ENCODE results near the gene NTSR1. TPM values are rescaled to one million over a fixed set of nuclear protein-coding genes. Genes with fewer than 3 reads are reported as not detected.

The NTSR1 gene
- total RNA-seq, 1 experiment from 2014 or later = 1.1 TPM

DNA sequence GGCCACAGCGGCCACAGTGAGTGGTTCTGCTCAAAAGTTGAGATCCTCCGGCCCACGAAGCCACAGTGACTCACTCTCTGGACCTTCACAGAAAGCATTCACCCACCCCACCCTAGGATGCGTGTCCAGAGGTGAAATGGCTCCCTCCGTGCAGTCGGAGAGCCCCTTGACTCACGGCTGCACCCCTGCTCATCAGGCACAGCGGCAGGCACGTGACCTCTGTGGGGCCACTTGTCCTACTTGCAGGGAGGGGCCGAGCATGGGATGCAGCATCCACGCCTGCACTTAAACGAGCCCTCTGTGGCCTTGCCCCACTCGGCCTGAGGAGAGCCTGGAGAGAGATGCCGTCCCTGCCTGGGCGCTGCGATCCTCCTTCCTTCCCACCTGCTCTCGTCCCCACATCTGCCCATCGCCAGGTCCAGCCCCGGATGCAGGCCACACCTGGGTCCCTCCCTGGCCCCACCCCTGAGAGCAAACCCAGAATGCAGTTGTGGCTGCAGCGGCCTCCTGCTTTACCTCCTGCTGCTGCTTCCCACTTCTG, 28.7 kb downstream of the NTSR1 start:
- Histone ChIP-seq H3K4me3 (ENCODE audit: insufficient read depth, low read depth, low read length) (no peak overlapping the region), H3K27me3 (ENCODE audit: control insufficient read depth, insufficient read depth, low read length) (no peaks in the 10 kb centered on the region), H3K36me3 (replicated peaks; ENCODE audit: control insufficient read depth, insufficient read depth, low read length) (no peaks in the 10 kb centered on the region)
- DNase-seq = no peak

DNA sequence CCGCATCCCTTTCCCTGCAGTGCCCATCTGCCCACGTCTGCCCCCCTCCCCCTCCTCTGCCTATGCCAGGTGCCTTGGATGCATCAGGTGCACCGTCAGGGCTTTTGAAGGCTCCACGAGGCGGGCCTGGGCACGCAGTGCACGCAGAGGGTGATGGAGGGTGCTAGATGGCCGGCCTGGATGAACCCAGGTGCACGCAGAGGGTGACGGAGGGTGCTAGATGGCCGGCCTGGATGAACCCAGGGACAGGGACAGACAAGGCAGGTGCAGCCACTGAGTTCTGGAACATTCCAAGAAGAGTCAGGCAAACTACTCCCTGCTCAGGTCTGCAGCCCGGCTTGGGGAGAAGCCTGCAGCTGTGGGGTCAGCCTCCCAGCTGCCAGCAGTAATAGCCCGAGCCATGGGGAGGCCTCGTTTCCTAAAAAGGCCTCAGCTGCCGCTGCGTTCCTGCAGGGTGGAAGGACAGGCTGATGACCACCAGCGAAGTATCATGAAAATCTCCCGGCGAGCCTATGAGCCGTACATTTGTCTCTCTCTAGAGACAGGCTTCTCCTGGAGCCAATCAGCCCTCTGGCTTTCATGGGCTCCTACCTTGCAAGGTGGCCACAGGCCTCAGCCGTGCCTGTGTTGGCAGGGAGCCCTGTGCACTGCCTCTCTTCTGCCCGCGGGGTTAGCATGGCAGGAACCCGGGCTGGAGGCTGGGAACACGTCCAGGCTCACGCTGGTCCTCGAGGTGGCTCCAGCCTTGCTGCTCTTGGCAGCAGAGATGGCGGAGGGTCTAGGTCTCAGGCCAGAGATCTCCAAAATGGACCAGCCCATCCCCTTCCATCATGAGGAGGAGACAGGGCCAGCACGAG, 29.6 kb downstream of the NTSR1 start:
- no peaks in the 10 kb centered on the region for H3K27me3 ChIP-seq (ENCODE audit: control insufficient read depth, insufficient read depth, low read length)
- no peak for DNase-seq
- H3K36me3 ChIP-seq (replicated peaks; ENCODE audit: control insufficient read depth, insufficient read depth, low read length) = no peaks in the 10 kb centered on the region
- no peak overlapping the region for H3K4me3 ChIP-seq (ENCODE audit: insufficient read depth, low read depth, low read length)

DNA sequence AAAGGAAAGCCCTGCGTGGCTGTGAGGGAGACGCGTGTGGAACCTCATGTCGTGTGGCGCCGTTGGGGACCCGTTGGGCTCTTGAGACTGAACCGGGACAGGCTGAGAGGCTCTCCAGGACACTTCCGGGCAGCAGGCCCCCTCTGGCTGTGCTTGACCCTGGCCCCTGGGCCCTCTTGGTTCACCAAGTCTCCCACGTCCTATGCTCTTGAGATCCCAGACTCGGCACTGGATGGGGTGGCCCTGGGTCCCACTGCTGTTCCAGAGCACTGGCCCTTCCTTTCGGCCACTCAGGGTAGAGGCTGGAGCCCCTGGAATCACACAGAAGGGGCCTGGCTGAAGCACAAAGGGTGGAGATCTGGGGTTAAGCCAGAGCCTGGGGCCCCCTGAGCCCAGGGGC, 30.4 kb downstream of the NTSR1 start:
- no peak for DNase-seq
- Histone ChIP-seq H3K4me3 (ENCODE audit: insufficient read depth, low read depth, low read length) (no peak overlapping the region), H3K27me3 (ENCODE audit: control insufficient read depth, insufficient read depth, low read length) (no peaks in the 10 kb centered on the region), H3K36me3 (replicated peaks; ENCODE audit: control insufficient read depth, insufficient read depth, low read length) (no peaks in the 10 kb centered on the region)

DNA sequence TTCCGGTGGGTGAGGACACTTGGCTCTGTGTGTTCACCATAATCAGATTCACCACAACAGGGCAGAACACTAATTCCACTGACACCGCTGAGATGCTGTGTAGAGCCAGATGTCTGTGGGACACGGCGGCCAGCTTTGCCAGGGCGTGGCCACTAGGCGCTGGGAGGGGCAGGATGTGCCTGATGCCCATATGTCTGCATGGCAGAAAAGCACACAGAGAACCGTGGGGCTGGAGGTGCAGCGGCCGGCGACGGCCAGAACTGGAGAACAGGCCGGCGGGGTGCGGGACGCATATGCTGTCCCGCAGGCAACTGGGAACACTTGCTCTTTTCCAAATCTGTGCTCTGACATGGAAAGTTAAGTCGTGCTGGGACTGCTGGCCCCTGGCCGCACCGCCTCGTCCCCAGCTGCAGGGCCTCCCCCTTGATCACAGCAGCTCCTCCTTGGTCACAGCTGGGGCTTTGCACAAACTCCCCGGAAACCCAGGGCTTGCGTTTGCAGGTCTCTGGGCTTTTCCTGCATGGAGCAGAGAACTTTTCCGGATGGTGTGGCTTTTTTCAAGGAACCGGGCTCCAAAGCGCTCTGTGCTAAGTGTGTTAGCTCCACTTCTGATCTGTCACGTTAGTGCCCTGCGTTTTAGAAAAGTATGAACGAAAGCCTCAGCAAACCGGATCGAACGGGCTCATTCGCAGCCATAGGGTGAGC, 31.1 kb downstream of the NTSR1 start:
- DNase-seq = no peak
- H3K4me3 ChIP-seq (ENCODE audit: insufficient read depth, low read depth, low read length) = no peak overlapping the region
- no peaks in the 10 kb centered on the region for H3K27me3 ChIP-seq (ENCODE audit: control insufficient read depth, insufficient read depth, low read length)
- no peaks in the 10 kb centered on the region for H3K36me3 ChIP-seq (replicated peaks; ENCODE audit: control insufficient read depth, insufficient read depth, low read length)

DNA sequence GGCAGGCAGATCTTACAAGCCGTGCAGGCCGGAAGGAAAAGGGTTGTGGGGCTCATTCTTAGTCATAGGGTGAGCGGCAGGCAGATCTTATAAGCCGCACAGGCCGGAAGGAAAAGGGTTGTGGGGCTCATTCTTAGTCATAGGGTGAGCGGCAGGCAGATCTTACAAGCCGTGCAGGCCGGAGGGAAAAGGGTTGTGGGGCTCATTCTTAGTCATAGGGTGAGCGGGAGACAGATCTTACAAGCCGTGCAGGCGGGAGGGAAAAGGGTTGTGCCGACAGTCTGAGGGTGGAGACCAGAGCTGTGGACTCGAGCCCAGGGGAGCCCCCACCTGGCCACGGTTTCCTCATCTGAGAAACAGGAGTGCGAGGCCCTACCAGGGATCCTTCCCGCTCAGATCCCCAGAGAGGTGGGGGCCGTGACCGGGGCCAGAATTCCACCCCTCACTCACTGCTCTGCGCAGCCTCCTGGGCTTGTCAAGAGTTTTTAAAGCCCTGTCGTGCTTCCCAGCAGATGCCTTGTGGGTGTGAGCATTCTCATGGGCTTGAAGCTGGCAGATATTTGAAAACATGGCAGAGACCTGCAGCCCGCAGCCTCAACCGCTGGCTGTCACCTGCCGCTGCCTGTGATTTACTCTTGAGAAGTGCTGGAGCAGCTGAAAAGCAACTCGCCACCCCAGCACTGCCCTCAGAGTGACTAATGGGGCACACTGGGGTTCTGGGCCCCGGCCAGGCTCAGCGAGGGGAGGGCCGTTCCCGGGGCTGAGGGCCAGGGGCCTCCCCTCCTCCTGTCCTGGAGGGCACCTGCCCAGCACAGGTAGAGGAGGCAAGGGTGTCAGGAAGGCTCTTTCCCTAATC, 31.9 kb downstream of the NTSR1 start:
- Histone ChIP-seq H3K27me3 (ENCODE audit: control insufficient read depth, insufficient read depth, low read length) (no peaks in the 10 kb centered on the region), H3K36me3 (replicated peaks; ENCODE audit: control insufficient read depth, insufficient read depth, low read length) (no peaks in the 10 kb centered on the region), H3K4me3 (ENCODE audit: insufficient read depth, low read depth, low read length) (no peak overlapping the region)
- no peak for DNase-seq

DNA sequence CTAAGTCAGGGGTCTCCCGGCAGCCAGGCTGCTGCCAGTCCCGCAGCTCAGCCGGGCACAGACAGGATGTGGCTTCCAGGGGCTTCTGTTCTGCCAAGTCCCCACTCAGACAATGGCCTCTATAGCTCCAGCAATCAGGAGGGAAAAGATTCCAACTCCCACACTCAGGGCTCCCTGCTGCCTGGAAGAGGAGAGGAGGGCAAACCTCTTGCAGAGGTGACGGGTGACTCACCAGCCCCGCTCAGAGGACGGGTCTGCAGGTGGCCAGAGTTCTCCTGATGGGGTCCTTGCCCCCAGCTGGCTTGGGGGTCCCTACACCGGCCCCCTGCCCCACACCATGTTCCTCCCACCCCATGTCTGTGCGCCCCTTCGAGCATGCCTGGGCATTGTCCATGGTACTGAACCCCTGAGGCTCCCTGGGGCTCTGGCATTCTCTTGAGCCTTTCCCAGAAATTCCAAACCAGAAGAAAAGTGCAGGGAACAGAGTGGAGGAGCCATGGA, 32.6 kb downstream of the NTSR1 start:
- no peak overlapping the region for H3K4me3 ChIP-seq (ENCODE audit: insufficient read depth, low read depth, low read length)
- peak; percentile 89 for DNase-seq
- H3K27me3 ChIP-seq (ENCODE audit: control insufficient read depth, insufficient read depth, low read length) = no peaks in the 10 kb centered on the region
- H3K36me3 ChIP-seq (replicated peaks; ENCODE audit: control insufficient read depth, insufficient read depth, low read length) = no peaks in the 10 kb centered on the region

DNA sequence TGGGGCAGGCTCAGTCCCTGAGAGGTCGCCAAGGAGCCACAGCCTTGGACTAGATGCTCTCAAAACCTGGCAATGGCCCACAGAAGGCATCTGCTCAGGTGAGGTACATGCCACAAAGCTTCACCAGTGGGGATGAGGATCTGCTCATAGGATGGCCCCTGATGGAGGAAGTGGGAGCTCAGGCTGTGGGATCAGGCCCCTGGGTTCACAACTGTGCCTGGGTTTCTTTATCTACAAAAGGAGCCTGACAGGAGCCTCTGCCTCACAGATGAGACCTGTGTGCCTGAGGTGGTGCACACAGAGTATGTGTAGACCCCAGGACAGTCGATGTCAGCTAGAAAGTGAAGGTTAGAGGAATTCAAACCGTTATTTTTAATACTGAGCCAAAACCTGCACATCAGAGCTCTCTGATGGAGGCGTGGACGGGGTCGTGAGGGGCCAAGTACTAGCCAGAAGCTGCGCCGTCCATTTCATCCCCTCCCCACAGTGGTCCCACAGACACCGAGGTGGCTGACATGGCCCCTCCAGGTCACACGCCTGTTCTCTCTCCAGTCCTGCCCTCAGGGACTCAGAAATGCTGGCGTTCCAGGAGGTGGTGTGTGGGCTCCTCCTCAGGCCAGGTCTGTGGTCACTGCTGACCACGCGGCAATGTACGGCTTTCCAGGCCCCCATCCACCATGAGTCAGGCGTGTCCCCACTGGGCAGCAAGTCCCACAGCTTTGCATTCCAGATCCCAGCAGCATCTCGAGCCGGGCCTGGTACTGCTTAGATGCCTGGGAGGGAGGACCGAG, 33.3 kb downstream of the NTSR1 start:
- Histone ChIP-seq H3K27me3 (ENCODE audit: control insufficient read depth, insufficient read depth, low read length) (no peaks in the 10 kb centered on the region), H3K4me3 (ENCODE audit: insufficient read depth, low read depth, low read length) (no peak overlapping the region), H3K36me3 (replicated peaks; ENCODE audit: control insufficient read depth, insufficient read depth, low read length) (no peaks in the 10 kb centered on the region)
- DNase-seq = no peak

DNA sequence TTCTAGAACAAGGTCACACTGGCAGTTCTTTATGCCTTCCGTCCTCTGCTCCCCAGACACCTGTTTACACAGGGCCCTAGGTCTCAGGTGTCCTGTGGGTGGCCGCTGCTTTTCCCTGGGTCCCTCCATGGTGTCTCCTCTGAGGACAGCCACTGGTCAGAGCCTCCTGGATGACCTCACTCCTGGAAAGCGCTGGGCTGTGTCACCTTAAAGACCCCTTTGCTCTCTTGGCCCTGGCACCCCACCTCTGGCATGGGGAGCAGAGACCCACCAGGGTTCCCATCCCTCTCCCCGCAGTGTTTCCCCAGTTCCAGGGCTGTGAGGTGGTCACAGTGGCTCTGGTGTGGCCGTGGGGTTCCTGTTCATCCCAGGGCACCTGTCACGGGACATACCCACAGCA, 33.9 kb downstream of the NTSR1 start:
- H3K27me3 ChIP-seq (ENCODE audit: control insufficient read depth, insufficient read depth, low read length) = no peaks in the 10 kb centered on the region
- no peak for DNase-seq
- no peaks in the 10 kb centered on the region for H3K36me3 ChIP-seq (replicated peaks; ENCODE audit: control insufficient read depth, insufficient read depth, low read length)
- H3K4me3 ChIP-seq (ENCODE audit: insufficient read depth, low read depth, low read length) = no peak overlapping the region

DNA sequence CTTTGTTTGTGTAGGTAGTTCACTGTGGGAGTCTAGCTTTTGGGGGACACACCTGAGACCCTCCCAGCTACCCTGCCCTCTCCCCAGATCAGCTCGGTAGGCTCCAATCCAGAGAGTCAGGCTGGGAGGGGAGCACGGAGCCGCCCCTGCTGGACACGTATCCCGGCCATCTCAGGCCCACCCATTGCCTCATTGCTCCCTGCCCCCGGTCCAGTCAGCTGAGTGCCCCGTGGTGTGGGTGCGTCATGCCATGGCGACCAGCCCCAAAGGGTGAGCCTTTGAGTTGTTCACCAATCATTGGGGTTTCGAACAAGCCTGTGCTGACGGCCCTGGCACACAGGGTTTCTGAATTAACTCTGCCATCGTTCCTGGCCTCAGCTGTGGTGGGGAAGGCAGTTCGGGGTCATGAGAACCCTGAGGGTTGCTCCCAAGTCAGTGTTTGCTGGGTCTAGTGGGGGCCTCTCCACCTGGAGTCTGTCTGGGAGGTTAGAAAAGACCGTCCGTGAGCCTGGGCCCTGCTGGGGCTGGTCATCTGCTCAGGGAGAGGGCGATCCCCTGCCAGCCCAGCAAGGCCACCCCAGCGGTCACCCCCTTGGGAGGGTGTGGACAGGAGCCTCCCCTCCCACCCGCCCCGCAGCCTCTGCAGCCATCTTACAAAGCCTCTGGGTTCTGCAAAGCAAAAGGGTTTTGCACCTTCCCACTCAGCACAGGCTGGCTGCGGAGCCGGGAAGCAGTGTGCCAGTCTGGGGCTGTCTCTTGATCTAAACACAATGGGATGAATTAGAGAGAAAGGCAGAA, 34.5 kb downstream of the NTSR1 start:
- Histone ChIP-seq H3K4me3 (ENCODE audit: insufficient read depth, low read depth, low read length) (no peak overlapping the region), H3K36me3 (replicated peaks; ENCODE audit: control insufficient read depth, insufficient read depth, low read length) (no peaks in the 10 kb centered on the region), H3K27me3 (ENCODE audit: control insufficient read depth, insufficient read depth, low read length) (no peaks in the 10 kb centered on the region)
- no peak for DNase-seq

DNA sequence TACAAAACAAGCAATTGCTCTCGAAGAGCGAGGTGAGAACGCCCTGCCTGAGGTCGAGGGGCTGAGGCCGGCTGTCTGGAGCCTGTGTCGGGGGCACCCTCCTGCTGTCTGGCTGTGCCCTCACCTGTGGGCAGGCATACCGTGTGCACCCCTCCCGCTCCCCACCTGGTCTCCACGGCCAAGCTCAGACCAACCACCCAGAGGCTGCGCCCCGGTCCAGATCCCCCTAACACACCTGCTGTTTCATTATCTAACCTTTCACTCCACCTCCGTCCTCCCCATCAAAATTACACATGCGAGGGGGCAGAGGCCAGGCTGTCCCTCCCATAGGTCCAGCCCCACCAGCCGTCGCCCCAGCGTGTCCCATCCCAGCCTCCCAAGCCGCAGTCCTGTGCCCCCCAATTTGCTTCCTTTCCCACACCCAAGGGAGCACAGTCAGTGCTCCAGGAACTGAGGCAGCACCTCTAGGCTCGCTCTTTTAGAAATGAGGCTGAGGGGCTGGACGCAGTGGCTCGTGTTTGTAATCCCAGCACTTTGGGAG, 35.2 kb downstream of the NTSR1 start:
- no peaks in the 10 kb centered on the region for H3K36me3 ChIP-seq (replicated peaks; ENCODE audit: control insufficient read depth, insufficient read depth, low read length)
- no peak overlapping the region for H3K4me3 ChIP-seq (ENCODE audit: insufficient read depth, low read depth, low read length)
- no peak for DNase-seq

DNA sequence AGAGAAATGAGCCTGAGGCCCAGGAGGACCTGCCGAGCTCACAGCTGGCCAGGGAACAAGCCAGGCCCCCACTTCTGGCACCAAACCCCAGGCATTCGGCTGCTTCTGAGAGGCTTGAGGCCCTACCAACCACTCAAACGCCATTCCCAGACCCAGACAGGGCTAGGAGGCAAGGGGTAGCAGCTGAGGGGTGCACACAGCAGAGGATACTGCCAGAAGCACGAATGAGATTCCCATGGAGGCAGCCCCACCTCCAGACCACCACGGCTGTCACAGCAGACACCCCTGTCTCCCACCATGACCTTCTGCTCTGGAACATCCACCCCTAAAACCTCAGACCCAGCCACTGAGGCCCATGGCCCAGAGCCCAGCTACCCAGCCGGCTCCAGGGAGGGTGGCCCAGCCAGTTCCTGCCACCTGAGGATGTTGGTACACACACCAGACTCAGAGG, 36.1 kb downstream of the NTSR1 start:
- H3K4me3 ChIP-seq (ENCODE audit: insufficient read depth, low read depth, low read length) = no peak overlapping the region
- DNase-seq = no peak
- H3K36me3 ChIP-seq (replicated peaks; ENCODE audit: control insufficient read depth, insufficient read depth, low read length) = no peaks in the 10 kb centered on the region

More for the DNA sequence above, 35.2 kb downstream of the NTSR1 start:
- H3K27me3 ChIP-seq (ENCODE audit: control insufficient read depth, insufficient read depth, low read length) = no peaks in the 10 kb centered on the region

DNA sequence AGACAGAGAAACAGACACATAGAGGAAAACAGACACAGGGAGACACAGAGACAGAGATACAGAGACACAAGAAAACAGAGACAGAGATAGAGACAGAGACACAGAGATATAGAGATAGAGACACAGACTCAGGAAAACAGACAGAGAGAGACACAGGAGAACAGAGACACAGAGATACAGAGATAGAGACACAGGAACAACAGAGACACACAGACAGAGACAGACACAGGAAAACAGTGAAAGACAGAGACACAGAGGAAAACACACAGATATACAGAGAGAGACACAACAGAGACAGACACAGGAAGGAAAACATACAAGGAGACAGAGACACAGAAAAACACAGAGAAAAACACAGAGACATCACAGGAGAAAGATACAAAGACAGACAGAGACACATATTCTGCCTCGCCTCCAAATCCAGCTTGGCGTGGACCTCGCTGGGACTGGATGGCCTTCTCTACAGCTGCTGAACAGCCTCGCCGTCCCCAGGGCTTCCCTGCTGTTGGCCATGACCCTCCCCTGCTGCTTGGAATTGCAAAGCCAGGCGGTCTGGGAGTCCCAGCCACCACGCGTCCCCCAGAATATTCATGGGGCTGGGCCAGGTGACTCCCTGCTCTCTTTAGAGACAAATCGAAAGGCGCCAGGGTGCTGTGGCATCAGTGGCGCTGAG, 36.8 kb downstream of the NTSR1 start:
- Histone ChIP-seq H3K36me3 (replicated peaks; ENCODE audit: control insufficient read depth, insufficient read depth, low read length) (no peaks in the 10 kb centered on the region), H3K4me3 (ENCODE audit: insufficient read depth, low read depth, low read length) (no peak overlapping the region), H3K27me3 (ENCODE audit: control insufficient read depth, insufficient read depth, low read length) (no peaks in the 10 kb centered on the region)
- DNase-seq = no peak

More for the DNA sequence above, 36.1 kb downstream of the NTSR1 start:
- H3K27me3 ChIP-seq (ENCODE audit: control insufficient read depth, insufficient read depth, low read length) = no peaks in the 10 kb centered on the region

Data from H7 (cell line).